GM20000 (cell line): ENCODE results near the gene GGCX.

ENCODE experiments used
- DNase-seq: peaks from one replicate; pipeline ENCODE4 v3.0.0; 2012; ENCODE audit warnings: low spot score
- CTCF ChIP-seq: IDR thresholded peaks from 2 replicates; pipeline ENCODE4 v1.5.1; 2012; ENCODE audit warnings: mild to moderate bottlenecking, control low read depth; ENCODE audit errors: extremely low read depth, missing control alignments

Gene GGCX

GRCh38 chr2:85511008-85511811, 50.1 kb downstream of the GGCX start:
- no peak for DNase-seq
- TF ChIP-seq CTCF = no peak

GRCh38 chr2:85506768-85507181, 54.5 kb downstream of the GGCX start:
- DNase-seq = no peak
- no peak for TF ChIP-seq CTCF

- TF ChIP-seq CTCF = no peak
Measured at GRCh38 chr2:85505551-85506238, 55.6 kb downstream of the GGCX start.

GRCh38 chr2:85504778-85505261, 56.5 kb downstream of the GGCX start:
- no peak for DNase-seq
- no peak for TF ChIP-seq CTCF

More at GRCh38 chr2:85505551-85506238, 55.6 kb downstream of the GGCX start:
- no peak for DNase-seq

- DNase-seq = no peak
- no peak for TF ChIP-seq CTCF
Measured at GRCh38 chr2:85503851-85504777, 57.2 kb downstream of the GGCX start.

- no peak for TF ChIP-seq CTCF
- DNase-seq = no peak
Measured at GRCh38 chr2:85503168-85503850, 58.0 kb downstream of the GGCX start.
